Activated naive CD8-positive, alpha-beta T cell treated with anti-CD3 and anti-CD28 coated beads, Interleukin-2, amount 50 U/mL, for 16 hours (primary cell): ENCODE measurements around the gene MYBPH.

Experiments
- DNase-seq: peaks from one replicate; pipeline ENCODE4 v3.0.0-alpha.2; 2020; ENCODE audit warnings: low read depth, low spot score

Gene MYBPH

DNA sequence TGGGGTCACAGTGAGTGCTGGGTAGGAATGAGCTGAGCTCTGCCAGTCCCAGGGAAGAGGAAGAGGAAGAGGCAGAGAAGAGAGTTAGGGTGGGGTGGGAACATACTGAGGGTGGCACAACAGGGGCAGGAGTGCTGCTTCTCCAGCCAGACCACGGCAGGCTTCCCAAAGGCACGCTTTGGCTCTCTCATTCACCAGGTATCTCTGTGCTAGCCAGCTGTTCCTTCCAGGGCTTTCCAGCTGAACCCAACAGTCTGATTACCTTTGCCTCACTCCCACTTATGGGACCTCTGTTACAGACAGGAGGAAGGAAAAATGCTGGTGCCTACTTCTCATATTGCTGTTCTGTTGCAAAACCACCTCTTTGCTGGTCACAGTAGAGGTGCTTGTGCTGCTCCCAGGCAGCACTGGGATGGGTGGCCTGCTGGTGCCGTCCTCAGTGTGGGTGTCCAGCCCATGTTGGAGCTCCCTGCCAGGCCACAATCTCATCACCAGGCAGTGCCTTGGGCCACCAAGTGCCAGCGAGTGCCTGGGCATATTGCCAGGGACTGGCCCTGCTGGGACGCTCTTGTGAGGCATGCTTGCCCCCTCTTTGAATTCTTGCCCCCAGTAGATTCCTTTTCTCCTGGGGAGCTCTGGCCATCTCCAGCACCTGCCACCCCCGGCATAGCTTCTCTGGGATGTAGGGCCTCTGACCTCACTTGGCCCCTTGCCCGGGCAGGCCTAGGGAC lies 46.0 kb downstream of the MYBPH start:
- DNase-seq: no peak

DNA sequence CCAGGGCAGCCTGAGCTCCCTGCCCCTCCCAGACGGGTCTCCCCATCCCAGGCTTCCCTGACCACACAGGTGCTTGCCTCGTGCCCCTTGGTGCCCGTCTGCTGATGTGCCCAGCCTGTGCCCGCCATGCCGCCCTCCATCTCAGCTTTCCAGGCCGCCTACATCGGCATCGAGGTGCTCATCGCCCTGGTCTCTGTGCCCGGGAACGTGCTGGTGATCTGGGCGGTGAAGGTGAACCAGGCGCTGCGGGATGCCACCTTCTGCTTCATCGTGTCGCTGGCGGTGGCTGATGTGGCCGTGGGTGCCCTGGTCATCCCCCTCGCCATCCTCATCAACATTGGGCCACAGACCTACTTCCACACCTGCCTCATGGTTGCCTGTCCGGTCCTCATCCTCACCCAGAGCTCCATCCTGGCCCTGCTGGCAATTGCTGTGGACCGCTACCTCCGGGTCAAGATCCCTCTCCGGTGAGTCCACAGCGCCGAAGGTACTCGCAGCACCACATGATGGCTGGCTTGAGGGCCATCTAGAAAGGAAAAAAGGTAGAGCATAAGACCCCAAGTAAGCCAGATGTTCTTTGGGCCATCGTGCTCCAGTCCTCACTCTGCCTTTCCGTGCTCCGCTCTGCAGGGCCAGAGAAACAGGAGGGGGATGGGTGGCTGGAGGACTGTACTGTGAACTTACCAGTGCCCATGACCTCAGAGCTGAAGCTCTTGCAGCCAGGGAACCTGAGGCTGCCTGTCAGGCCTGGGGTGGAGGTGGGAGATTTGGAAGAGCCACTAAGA lies 46.7 kb downstream of the MYBPH start:
- no peak for DNase-seq

DNA sequence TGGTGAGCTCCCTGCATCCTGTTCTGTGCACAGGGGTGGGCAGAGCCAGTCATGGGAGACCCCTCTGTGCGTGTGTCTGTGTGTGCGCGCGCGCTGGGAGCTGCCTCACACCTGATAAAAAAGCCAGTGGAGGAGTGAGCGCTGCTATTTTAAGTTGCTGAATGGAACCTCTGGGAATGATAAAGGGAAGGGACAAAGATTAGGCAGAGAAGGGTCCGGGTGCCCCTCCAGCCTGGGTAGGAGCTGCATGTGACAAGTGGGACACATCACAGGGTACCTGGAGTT lies 47.3 kb downstream of the MYBPH start:
- DNase-seq: no peak

DNA sequence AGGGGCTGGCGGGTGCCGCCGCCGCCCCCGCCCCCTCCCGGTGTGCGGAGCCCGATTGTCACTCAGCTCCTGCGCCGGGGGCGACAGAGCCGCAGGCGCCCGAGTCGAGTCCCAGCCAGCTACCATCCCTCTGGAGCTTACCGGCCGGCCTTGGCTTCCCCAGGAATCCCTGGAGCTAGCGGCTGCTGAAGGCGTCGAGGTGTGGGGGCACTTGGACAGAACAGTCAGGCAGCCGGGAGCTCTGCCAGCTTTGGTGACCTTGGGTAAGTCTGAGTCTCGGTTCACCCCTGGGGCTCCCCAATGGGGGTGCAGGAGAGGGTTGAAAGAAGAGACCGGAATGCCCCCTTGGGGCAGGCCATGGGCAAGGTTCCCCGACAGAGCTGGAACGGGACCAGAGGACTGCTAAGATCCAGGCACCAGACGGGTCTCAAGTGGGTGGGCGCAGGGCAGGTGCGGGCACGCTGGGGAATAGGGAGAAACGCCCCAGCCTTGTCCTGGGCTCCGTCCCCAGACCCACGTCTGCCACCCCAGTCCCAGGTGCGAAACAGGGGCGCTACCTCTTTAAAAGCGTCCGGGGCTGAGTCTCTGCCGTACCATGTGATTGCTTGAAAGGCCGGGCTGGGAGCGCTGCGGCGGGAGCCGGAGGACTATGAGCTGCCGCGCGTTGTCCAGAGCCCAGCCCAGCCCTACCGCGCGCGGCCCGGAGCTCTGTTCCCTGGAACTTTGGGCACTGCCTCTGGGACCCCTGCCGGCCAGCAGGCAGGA lies 47.8 kb downstream of the MYBPH start, which contains the start of gene ADORA1:
Gene ADORA1, plus strand, starts transcription at position 61 of the 765 bp plus-strand sequence. CDS start 1,116 bp downstream, outside the sequence.
- DNase-seq: no peak

DNA sequence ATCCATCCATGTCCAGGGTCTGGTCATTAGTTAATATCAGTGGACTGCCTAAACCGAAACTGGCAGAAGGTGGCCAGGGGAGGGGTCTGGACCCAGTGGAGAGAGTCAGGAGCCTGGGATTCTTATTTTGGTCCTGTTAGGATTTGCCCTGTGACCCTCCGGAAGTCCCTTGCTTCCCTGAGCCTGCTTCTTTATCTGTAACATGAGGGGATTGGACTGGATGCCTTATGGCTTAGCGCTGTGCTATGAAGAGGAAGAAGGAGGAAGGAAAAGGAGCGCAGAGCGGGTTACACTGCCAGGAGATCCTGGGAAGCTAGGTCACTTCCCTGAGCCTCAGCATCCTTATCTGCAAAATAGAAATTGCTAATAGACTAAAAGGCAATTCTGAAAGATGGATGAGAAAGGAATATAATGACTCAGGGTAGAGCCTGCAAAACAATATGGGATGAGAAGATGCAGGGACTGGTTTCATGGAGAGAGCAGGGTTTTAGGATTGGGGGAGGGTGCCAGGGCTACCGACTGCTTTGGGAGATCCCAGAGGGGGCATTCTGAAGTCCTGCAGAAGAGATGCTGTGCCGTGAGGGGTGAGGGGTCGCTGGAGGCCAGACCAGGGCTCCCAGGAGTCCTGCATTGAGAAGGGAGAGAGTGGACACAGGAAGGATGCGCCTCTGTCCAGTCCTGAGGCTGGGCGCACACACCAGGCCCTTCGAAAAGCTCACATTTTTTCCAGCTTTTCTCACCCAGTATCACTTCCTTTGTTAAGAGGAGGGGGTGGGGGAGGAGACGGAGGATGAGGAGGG lies 48.6 kb downstream of the MYBPH start:
- no peak for DNase-seq

DNA sequence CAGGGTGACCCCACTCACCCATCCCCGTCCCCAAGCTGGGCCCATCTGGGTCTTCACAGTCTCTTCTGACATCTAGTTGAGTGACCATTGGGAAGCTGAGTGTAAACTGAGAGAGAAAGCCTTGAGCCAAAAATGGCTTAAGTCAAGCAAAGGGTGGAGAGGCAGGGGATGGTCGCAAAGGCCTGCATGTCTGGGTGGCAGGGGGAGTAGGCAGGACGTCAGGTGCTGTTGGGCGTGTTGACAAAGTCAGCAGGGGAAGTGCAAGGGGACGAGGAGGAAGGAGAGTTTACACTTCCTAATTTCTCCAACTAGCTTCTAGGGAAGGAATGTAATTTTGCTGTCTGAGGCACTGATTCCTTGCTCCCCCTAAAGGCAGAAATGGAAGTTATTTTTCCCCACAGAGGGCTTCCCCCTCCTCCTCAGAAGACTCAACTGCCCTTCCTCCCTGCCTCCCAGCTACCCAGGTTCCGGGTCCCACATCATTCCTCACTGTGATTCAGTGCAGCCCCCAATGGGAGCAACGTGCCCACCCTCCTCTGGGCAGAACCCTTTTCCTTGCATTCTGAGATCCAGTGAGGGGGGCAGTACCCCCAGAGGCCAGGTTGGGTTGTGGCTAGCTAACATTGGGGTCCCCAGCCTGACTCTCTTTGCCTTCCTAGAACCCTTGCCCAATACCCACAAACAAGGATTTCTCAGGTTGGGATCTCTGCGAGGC lies 49.3 kb downstream of the MYBPH start:
- no peak for DNase-seq

DNA sequence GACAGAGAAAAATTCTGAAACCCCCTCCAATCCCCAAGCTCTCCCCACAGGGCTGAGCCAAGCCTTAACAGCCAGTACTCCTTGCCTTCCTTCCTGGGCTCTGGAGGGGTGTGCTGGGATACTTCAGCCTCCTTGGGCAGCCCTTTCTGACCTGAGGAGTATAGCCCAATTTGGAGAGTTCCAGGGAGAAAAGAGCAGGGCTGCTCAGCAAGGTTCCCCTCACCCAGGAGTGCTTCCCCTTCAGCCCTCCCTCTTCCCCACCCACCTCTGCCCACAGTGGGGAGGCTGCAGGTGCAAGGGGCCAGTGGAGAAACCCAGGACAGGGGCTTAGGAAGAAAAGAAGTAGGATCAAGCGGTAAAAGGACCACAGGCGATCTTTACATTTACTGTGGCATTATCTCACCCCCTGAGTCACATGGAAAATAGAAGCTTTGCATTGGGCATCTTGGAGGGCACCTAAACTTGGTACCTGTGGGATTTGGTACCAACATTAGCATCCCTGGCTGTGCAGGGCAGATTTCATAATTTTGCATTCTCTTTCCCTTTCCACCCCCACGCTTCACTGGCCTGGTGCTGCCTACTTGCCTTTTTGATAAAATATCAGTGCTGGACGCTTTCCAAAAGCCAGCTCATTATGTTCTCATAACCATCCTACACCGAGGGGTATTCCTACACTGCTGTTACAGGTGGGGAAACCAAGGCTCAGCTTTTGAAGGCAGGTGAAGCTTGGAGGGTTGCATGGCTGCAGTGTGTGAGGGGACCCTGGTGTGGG lies 50.9 kb downstream of the MYBPH start:
- DNase-seq: no peak

DNA sequence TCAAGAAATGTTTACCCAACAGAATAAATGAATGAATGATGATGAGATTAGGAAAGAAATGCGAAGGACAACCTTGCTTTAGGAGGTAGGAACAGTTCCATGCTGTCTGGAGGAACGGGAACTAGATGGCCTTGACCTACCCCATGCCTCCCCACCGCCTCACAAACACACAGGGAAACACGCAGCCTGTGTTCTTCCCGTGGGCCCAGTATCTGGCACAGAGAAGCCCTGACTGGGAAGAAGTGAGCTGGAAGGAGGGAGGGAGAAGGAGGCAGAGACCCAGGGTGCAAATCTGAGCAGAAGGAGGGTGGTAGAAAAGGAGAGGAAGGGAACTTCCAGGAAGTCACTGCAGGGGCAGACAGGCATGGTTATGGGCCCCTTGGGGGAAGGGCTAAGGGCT lies 51.6 kb downstream of the MYBPH start:
- no peak for DNase-seq

DNA sequence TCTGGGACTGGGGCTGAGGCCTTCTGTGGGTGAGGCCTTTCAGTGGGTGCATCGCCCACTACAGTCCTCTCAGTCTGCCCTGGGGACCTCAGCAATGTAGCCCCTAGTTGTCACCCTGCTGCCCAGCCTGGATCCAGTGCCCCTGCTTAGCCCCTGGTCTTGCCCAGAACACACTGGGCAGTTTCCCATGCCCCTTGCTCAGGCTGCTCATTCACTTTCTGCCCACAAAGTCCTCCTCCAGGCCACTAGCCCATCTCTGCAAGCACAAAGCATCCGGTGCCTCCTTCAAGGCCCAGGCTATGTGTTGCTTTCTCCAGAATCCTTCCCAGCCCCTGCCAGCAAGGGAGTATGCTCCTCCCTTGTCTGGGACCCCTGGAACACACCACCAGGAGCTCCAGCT lies 53.5 kb downstream of the MYBPH start:
- DNase-seq: no peak

DNA sequence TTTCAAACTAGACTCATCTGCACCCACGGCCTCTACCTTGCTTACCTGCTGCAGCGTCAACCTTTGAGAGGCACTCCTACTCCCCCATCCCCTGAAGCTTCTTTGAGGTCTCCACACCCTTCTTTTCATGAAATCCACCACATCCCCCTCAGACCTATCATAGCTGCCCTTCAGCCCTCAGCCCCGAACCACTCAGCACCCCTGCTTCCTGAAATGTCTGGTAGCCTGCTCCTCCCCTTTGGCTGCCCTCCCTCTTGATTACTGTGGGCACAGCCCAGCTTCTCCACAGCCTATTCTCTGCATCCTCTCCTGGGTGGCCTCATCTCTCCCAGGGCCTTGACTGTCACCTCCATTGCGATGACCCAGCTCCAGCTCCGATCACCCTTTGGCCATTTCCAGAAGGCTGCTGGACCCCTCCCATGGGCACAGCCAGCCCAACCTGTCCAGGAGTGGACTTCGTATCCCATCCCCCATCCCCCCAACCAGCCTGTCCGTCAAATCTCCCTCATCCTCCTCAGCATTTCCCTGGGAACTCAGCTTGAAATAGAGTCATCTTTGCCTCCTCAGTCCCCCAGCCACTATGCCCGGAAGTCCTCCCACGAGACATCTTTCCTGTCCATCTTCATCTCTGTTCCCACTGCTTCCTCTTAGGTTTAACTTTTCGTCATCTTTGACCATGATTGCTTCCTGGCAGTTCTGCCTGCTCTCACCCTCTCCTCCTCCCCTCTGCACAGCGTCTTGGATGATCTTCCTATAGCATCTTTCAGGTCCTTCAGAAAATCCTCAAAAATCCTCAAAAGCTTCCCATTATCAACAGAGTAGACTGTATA lies 54.2 kb downstream of the MYBPH start:
- no peak for DNase-seq

DNA sequence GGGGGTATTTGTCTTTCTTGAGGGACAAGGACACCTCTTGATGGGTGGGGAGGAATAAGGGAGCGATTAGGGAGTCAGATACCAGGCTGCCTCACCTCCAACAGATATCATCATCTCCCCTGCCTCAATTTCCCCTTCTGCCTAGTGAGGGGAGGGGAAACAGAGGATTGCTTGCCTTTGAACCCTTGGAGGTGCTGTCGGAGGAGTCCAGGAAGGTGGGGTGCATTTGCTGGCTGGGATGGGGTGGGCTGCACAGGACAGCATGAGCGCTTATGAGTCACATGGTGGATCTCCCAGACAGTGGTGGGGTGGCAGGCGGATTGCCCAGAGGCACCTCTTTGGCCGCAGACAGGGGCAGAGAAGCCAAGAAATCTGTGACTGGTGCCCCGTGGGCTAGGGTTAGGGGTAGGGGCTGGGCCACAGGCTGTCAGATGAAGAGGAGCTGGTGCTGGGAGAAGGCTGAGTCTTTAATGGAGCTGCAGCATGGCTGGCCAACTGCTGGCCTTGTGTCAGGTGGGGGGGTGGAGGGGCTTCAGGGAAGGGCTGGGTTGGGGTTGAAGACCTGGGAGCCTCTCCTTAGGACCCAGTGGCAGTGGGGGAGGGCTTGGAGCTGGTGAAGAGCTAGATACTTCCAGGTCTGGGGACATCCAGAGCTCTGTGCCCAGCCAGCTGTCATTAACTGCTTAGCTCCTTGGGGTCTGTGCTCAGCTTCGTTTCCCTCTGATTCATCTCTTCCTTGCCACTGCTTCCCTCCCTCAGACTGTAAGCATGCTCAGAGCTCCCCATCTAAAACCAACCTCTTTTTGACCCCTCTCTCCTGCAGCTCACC lies 55.1 kb downstream of the MYBPH start:
- DNase-seq: no peak
